Fibroblast of lung (primary cell): ENCODE data around the gene KIF26B. TPM values are rescaled to one million over a fixed set of nuclear protein-coding genes. Genes with fewer than 3 reads are reported as not detected.

Source experiments
- DNase-seq, 2 donors: peaks; one replicate each; pipeline versions ENCODE4 v3.0.0 to v3.0.0-alpha.2; 2010; ENCODE audit warnings: low read depth in 2 of 2
- H2AFZ ChIP-seq: 2 replicates; pipeline ENCODE4 v1.5.1; 2012; ENCODE audit warnings: low read length, control low read depth, inconsistent platforms
- H3K27ac ChIP-seq: 2 replicates; pipeline ENCODE4 v1.5.1; 2011; ENCODE audit warnings: low read length, control low read depth; ENCODE audit not compliant: insufficient read depth
- H3K27me3 ChIP-seq: 2 replicates; pipeline ENCODE4 v1.5.1; 2011; ENCODE audit warnings: mild to moderate bottlenecking, low read length; ENCODE audit not compliant: control insufficient read depth, insufficient read depth
- H3K36me3 ChIP-seq: 2 replicates; pipeline ENCODE4 v1.5.1; 2011; ENCODE audit warnings: low read length; ENCODE audit not compliant: control insufficient read depth, insufficient read depth
- H3K4me1 ChIP-seq: 2 replicates; pipeline ENCODE4 v1.5.1; 2011; ENCODE audit warnings: low read length; ENCODE audit not compliant: control insufficient read depth, insufficient read depth; ENCODE audit errors: extremely low read depth
- H3K4me2 ChIP-seq: 2 replicates; pipeline ENCODE4 v1.5.1; 2011; ENCODE audit warnings: low read length, control low read depth; ENCODE audit not compliant: insufficient read depth; ENCODE audit errors: extremely low read depth
- H3K4me3 ChIP-seq, 4 experiments: fragments of 200-600 bp in 1 of 4; sonication (generic) in 1 of 4; replicated peaks in 1 of 4; 2 replicates each; pipeline ENCODE4 v1.5.1; 2011 to 2016; ENCODE audit warnings: low read length in 4 of 4, low read depth in 3 of 4, mild to moderate bottlenecking in 3 of 4, control low read depth in 2 of 4, inconsistent platforms in 1 of 4, mixed read lengths in 1 of 4; ENCODE audit not compliant: insufficient read depth in 1 of 4; ENCODE audit errors: control extremely low read depth in 1 of 4
- H3K79me2 ChIP-seq: 2 replicates; pipeline ENCODE4 v1.5.1; 2012; ENCODE audit warnings: mild to moderate bottlenecking, low read length, inconsistent platforms; ENCODE audit not compliant: control insufficient read depth, insufficient read depth
- H3K9ac ChIP-seq: 2 replicates; pipeline ENCODE4 v1.5.1; 2011; ENCODE audit warnings: mild to moderate bottlenecking, low read length, control low read depth; ENCODE audit not compliant: insufficient read depth
- H3K9me3 ChIP-seq: 2 replicates; pipeline ENCODE4 v1.5.1; 2012; ENCODE audit warnings: low read depth, low read length; ENCODE audit not compliant: control insufficient read depth, insufficient read depth
- H4K20me1 ChIP-seq: 2 replicates; pipeline ENCODE4 v1.5.1; 2011; ENCODE audit warnings: low read length; ENCODE audit not compliant: control insufficient read depth, insufficient read depth; ENCODE audit errors: extremely low read depth
- CTCF ChIP-seq, 2 donors: IDR thresholded peaks in 1 of 2; conservative IDR thresholded peaks in 1 of 2; 1 replicate in 1 of 2; 2 replicates in 1 of 2; pipeline ENCODE4 v1.5.1; 2011 to 2012; ENCODE audit warnings: low read length in 2 of 2, control low read depth in 1 of 2, inconsistent platforms in 1 of 2, low read depth in 1 of 2, mild to moderate bottlenecking in 1 of 2
- EZH2 ChIP-seq: IDR thresholded peaks from 2 replicates; pipeline ENCODE4 v1.5.1; 2012; ENCODE audit warnings: low read length, control low read depth, mild to moderate bottlenecking; ENCODE audit errors: missing control alignments
- polyA plus RNA-seq, 2 donors: library from polyadenylated mRNA; depleted of rRNA in 1 of 2; stranded (reverse) in 1 of 2; unstranded in 1 of 2; fragments of >200 nt; gene quantifications; 2 replicates each; pipeline ENCODE4 v1.2.1, GENCODE V29; 2011 to 2012; ENCODE audit warnings: missing spikeins in 1 of 2
- total RNA-seq: library from RNA; depleted of rRNA; stranded (reverse); fragments of >200 nt; gene quantifications from 2 replicates; pipeline ENCODE4 v1.2.1, GENCODE V29; 2014

Gene KIF26B
- total and polyA plus RNA-seq, 2 donors (not counting 1 experiment from before 2014, with no cell fraction given), result 5.3 to 6.1 TPM

DNA sequence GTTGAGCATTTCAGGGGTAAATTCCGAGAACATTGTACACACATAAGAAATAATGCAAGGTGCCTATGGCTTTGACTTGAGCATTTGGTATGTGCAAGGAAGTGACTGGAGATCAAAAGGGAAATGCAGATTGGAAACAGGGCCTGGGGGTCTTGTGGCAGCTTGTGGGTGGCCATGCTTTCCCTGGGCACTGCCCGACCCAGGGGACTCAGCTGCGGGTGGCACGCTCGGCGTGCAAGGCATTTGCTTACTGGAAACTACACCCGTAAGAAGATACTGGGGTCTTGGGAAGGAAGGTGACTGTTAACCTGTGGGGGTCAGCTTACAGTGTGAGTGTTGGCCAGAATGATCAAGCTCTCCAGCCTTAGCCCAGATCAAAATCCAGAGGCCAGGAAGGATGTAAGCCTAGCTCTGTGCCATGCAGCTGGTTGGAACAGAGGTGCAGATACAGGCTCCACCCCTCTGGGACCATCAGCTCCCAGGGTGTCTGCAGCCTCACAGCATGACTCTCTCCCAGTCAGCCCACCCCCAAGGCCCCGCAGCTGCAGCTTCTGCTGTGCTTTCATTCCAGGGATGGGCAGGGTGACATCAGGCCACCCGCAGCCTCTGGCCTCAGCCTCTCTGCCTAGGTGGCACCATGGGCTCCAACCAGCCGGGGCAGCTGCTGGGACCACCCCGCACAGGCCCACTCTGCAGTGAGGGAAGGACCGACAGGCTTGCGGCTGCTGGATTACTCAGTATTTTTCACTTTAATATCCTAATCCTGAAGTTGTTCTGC lies 55.1 kb downstream of the KIF26B start:
- Histone ChIP-seq H2AFZ (no peak overlapping the region), H3K27ac (no peak overlapping the region), H3K36me3 (no peaks in the 10 kb centered on the region), H3K4me2 (no peak overlapping the region), H4K20me1 (no peaks in the 10 kb centered on the region), H3K4me3 (no peak overlapping the region), H3K9ac (no peak overlapping the region), H3K4me1 (no peaks in the 10 kb centered on the region), H3K79me2 (no peaks in the 10 kb centered on the region), H3K27me3 (no peaks in the 10 kb centered on the region), H3K9me3 (no peaks in the 10 kb centered on the region)
- DNase-seq, result no peak
- no peak for TF ChIP-seq CTCF (conservative IDR thresholded peaks at IDR 0.05 in 1 of 2, IDR thresholded peaks at IDR 0.05 in 1 of 2; ENCODE audit: low read depth in 1 of 2, low read length in 2 of 2)
- TF ChIP-seq EZH2, result no peak

DNA sequence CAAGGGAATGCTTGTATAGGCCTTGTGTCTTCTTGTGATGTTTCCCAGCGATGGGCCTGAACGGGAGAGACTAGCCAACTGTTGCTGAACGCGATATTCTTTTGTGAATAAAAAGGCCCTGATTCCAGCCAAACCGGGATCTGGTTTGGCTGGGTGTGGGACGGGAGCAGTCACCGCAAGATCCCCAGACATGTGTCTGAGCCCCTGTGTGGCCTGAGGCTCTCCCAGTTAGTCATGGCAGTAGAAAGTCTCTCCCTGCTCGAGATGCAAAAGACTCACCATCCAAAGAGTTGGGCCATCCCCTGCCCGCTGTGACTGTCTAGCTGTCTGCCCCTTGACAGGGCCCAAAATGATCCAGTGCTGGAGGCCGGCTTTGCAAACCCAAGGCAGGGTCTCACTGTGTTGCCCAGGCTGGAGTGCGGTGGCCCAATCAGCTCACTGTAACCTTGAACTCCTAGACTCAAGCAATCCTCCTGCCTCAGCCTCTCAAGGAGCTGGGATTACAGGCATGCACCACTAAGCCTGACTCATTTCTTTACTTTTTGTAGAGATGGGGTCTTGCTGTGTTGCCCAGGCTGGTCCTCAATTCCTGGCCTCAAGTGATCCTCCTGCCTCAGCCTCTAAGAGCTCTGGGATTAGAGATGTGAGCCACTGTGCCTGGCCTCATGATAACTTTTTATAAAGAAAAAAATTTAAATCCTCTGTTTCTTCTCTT lies 56.4 kb downstream of the KIF26B start:
- Histone ChIP-seq H3K9me3 (no peaks in the 10 kb centered on the region), H3K36me3 (no peaks in the 10 kb centered on the region), H2AFZ (no peak overlapping the region), H3K79me2 (no peaks in the 10 kb centered on the region), H3K4me3 (no peak overlapping the region), H3K27ac (no peak overlapping the region), H3K4me1 (no peaks in the 10 kb centered on the region), H3K4me2 (no peak overlapping the region), H3K27me3 (no peaks in the 10 kb centered on the region), H3K9ac (no peak overlapping the region), H4K20me1 (no peaks in the 10 kb centered on the region)
- no peak for DNase-seq
- no peak for TF ChIP-seq EZH2
- no peak for TF ChIP-seq CTCF (conservative IDR thresholded peaks at IDR 0.05 in 1 of 2, IDR thresholded peaks at IDR 0.05 in 1 of 2; ENCODE audit: low read depth in 1 of 2, low read length in 2 of 2)

GRCh38 chr1:245211761-245212160 lies 57.0 kb downstream of the KIF26B start:
- H3K9ac ChIP-seq, result no peak overlapping the region
- H3K4me3 ChIP-seq, result no peak overlapping the region
- no peak overlapping the region for H2AFZ ChIP-seq
- DNase-seq, result no peak
- no peaks in the 10 kb centered on the region for H3K36me3 ChIP-seq
- H3K27ac ChIP-seq, result no peak overlapping the region
- H3K4me2 ChIP-seq, result no peak overlapping the region
- no peaks in the 10 kb centered on the region for H3K9me3 ChIP-seq
- TF ChIP-seq EZH2, result no peak
- no peak for TF ChIP-seq CTCF (conservative IDR thresholded peaks at IDR 0.05 in 1 of 2, IDR thresholded peaks at IDR 0.05 in 1 of 2; ENCODE audit: low read depth in 1 of 2, low read length in 2 of 2)
- no peaks in the 10 kb centered on the region for H3K27me3 ChIP-seq
- no peaks in the 10 kb centered on the region for H4K20me1 ChIP-seq
- H3K4me1 ChIP-seq, result no peaks in the 10 kb centered on the region
- no peaks in the 10 kb centered on the region for H3K79me2 ChIP-seq
